Ectodermal cell (in vitro differentiated cells): ENCODE measurements around the gene BABAM2.
"Not testable (repeated sequence)": the region's sequence is repeated elsewhere in the genome, so short reads cannot be mapped to it uniquely, and the experiment has no call there.

ENCODE experiments used
- H3K27ac ChIP-seq: 2 replicates; pipeline ENCODE4 v1.7.0; 2013; ENCODE audit warnings: mild to moderate bottlenecking, low read depth, low read length; ENCODE audit not compliant: insufficient read depth, poor library complexity, severe bottlenecking
- H3K27me3 ChIP-seq: 2 replicates; pipeline ENCODE4 v1.7.0; 2013; ENCODE audit warnings: mild to moderate bottlenecking, low read length; ENCODE audit not compliant: insufficient read depth, control insufficient read depth, poor library complexity, severe bottlenecking
- H3K36me3 ChIP-seq: one replicate; pipeline ENCODE4 v1.7.0; 2013; ENCODE audit warnings: low read length; ENCODE audit not compliant: control insufficient read depth, insufficient read depth
- H3K4me1 ChIP-seq: one replicate; pipeline ENCODE4 v1.7.0; 2013; ENCODE audit warnings: low read length; ENCODE audit not compliant: control insufficient read depth, insufficient read depth
- H3K4me3 ChIP-seq: 2 replicates; pipeline ENCODE4 v1.7.0; 2013; ENCODE audit warnings: low read depth, low read length, control low read depth; ENCODE audit not compliant: insufficient read depth
- H3K9me3 ChIP-seq: 2 replicates; pipeline ENCODE4 v1.7.0; 2013; ENCODE audit warnings: mild to moderate bottlenecking, low read length, moderate library complexity; ENCODE audit not compliant: control insufficient read depth
- WGBS, 2 experiments: methylation state at CpG; one replicate each; pipeline ENCODE4 v1.1.7; 2013; ENCODE audit warnings: missing lambda C conversion rate in 2 of 2; 5-methylcytosine and 5-hydroxymethylcytosine counted together

The BABAM2 gene

GRCh38 chr2:27875089-27875881 lies 15.2 kb upstream of the BABAM2 start:
- no peaks in the 10 kb centered on the region for H3K9me3 ChIP-seq
- H3K27ac ChIP-seq = no peak overlapping the region
- no peaks in the 10 kb centered on the region for H3K36me3 ChIP-seq
- H3K27me3 ChIP-seq = no peaks in the 10 kb centered on the region
- no peak overlapping the region for H3K4me3 ChIP-seq
- H3K4me1 ChIP-seq = no peaks in the 10 kb centered on the region
- 92 to 95% methylated on average over 8 of the region's 9 CpGs for WGBS, 2 experiments

GRCh38 chr2:27878825-27879224 lies 11.7 kb upstream of the BABAM2 start:
- H3K27ac ChIP-seq = no peak overlapping the region
- no peaks in the 10 kb centered on the region for H3K4me1 ChIP-seq
- H3K27me3 ChIP-seq = no peaks in the 10 kb centered on the region
- H3K4me3 ChIP-seq = no peak overlapping the region
- H3K9me3 ChIP-seq = no peaks in the 10 kb centered on the region
- 78 to 83% methylated on average over 2 of the region's 2 CpGs for WGBS, 2 experiments
- H3K36me3 ChIP-seq = no peaks in the 10 kb centered on the region

DNA sequence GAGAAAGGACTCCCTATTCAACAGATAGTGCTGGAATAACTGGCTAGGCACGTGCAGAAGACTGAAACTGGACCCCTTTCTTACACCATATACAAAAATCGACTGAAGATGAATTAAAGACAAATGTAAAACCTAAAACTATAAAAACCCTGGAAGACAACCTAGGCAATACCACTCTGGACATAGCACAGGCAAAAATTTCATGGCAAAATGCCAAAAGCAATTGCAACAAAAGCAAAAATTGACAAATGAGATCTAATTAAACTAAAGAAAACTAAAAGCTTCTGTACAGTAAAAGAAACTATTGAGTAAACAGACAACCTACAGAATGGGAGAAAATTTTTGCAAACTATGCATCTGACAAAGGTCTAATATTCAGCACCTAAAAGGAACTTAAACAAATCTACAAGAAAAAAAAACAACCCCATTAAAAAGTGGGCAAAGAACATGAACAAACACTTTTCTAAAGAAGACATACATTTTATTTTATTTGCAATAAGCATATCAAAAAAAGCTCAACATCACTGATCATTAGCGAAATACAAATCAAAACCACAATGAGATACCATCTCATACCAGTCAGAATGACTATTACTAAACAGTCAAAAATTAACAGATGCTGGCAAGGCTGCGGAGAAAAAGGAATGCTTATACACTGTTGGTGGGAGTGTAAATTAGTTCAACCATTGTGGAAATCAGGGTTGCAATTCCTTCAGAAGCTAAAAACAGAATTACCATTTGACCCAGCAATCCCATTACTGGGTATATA lies 8.5 kb upstream of the BABAM2 start:
- WGBS, 2 experiments = 82 to 86% methylated on average over 3 of the region's 4 CpGs
- H3K27me3 ChIP-seq, H3K4me1 ChIP-seq, H3K27ac ChIP-seq, H3K36me3 ChIP-seq, H3K4me3 ChIP-seq, H3K9me3 ChIP-seq: not testable (repeated sequence)

DNA sequence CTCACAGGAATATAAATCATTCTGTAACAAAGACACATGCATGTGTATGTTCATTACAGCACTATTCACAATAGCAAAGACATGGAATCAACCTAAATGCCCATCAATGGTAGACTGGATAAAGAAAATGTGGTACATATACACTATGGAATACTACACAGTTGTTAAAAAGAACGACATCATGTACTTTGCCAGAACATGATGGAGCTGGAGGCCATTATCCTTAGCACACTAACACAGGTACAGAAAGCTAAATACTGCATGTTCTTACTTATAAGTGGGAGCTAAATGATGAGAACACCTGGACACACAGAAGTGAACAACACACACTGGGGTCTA lies 8.0 kb upstream of the BABAM2 start:
- WGBS, 2 experiments = 88% methylated on average over 1 of the region's 1 CpG
- not testable (repeated sequence) for H3K9me3 ChIP-seq, H3K36me3 ChIP-seq, H3K27ac ChIP-seq, H3K4me1 ChIP-seq, H3K4me3 ChIP-seq, H3K27me3 ChIP-seq

GRCh38 chr2:27884601-27885000 lies 5.9 kb upstream of the BABAM2 start:
- WGBS, 2 experiments = 60 to 65% methylated on average over 2 of the region's 2 CpGs
- Histone ChIP-seq H3K27ac (no peak overlapping the region), H3K9me3 (no peaks in the 10 kb centered on the region)

DNA sequence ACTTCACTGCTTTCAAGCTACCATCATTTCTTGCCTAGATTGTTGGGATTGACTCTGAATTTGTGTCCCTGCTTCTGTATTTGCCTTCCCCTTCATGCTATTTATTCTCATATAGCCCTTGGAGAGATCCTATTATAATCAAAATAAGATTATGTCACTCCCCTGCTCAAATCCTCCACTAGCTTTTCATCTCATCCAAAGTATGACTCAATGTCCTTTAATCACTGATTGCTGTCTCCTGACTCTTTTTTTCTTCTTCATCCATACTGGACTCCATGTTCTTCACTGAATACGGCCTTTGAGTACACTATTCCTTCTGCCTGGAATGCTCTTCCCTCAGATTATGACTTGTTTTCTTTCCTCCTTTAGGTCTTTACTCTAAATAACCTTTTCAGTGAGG lies 5.3 kb upstream of the BABAM2 start:
- Histone ChIP-seq H3K9me3 (no peaks in the 10 kb centered on the region), H3K27ac (no peak overlapping the region), H3K4me3 (no peak overlapping the region), H3K4me1 (peaks cover 4% of the 10 kb centered on the region), H3K36me3 (no peaks in the 10 kb centered on the region), H3K27me3 (no peaks in the 10 kb centered on the region)
- 88 to 95% methylated on average over 1 of the region's 1 CpG for WGBS, 2 experiments

More at GRCh38 chr2:27884601-27885000, 5.9 kb upstream of the BABAM2 start:
- Histone ChIP-seq H3K36me3 (no peaks in the 10 kb centered on the region), H3K4me3 (no peak overlapping the region), H3K27me3 (no peaks in the 10 kb centered on the region), H3K4me1 (peaks cover 2% of the 10 kb centered on the region)

- Histone ChIP-seq H3K27ac (no peak overlapping the region), H3K4me1 (peaks cover 4% of the 10 kb centered on the region), H3K9me3 (no peaks in the 10 kb centered on the region), H3K36me3 (no peaks in the 10 kb centered on the region), H3K27me3 (no peaks in the 10 kb centered on the region), H3K4me3 (no peak overlapping the region)
- 80 to 100% methylated on average over 1 of the region's 1 CpG for WGBS, 2 experiments
Measured at GRCh38 chr2:27885661-27886060, 4.9 kb upstream of the BABAM2 start.

DNA sequence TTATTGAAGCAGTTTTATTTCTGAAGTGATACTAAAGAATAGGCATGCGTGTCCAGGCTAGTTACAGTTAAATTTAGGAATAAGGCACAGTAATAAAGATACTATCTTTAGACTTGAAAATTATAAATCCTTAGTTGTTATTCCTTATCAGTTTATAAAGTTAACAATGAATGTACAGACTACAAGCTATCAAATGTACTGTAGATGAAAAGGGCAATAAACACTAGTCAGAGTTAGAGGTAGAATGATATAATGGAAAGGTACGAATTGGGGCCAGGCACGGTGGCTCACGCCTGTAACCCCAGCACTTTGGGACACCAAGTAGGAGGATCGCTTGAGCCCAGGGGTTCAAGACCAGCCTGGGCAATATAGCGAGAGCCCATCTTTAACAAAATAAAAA lies 4.2 kb upstream of the BABAM2 start:
- H3K27ac ChIP-seq = no peak overlapping the region
- no peaks in the 10 kb centered on the region for H3K9me3 ChIP-seq
- H3K4me1 ChIP-seq = peaks cover 4% of the 10 kb centered on the region
- H3K4me3 ChIP-seq = no peak overlapping the region
- H3K36me3 ChIP-seq = no peaks in the 10 kb centered on the region
- WGBS, 2 experiments = 95% methylated on average over 5 of the region's 6 CpGs
- no peaks in the 10 kb centered on the region for H3K27me3 ChIP-seq

DNA sequence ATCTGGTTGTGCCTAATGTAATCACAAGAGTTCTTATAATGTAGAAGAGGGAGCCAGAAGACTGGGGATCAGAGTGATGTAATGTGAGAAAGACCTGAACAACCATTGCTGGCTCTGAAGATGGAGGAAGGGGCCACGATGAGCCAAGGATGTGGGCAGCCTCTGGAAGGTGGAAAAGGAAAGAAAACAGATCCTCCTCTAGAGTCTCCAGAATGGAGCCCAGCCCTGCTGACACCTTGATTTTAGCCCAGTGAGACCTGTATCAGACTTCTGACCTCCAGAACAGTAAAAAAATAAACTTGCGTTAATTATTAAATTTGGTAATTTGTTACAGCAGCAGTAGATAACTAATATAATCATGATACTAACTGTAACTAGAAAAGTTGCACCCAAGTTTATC lies 3.4 kb upstream of the BABAM2 start:
- H3K9me3 ChIP-seq = no peaks in the 10 kb centered on the region
- H3K4me1 ChIP-seq = peaks cover 4% of the 10 kb centered on the region
- H3K27ac ChIP-seq = no peak overlapping the region
- no peaks in the 10 kb centered on the region for H3K36me3 ChIP-seq
- H3K27me3 ChIP-seq = no peaks in the 10 kb centered on the region
- no peak overlapping the region for H3K4me3 ChIP-seq
- 84 to 95% methylated on average over 1 of the region's 2 CpGs for WGBS, 2 experiments

- Histone ChIP-seq H3K4me1 (peaks cover 4% of the 10 kb centered on the region), H3K36me3 (no peaks in the 10 kb centered on the region), H3K27ac (no peak overlapping the region), H3K9me3 (no peaks in the 10 kb centered on the region), H3K4me3 (no peak overlapping the region), H3K27me3 (no peaks in the 10 kb centered on the region)
- WGBS, 2 experiments = 91 to 97% methylated on average over 2 to 3 of the region's 3 CpGs
Measured at GRCh38 chr2:27887830-27888229, 2.7 kb upstream of the BABAM2 start.
